ENCODE results near the gene CEP112.

CEP112 gene

GRCh38 chr17:65800655-65801054, 391.3 kb downstream of the CEP112 start:
- no peak for DNase-seq
- no peak overlapping the region for H3K27ac ChIP-seq (ENCODE audit: low read length)
- TF ChIP-seq EZH2 (optimal IDR thresholded peaks at IDR 0.05; ENCODE audit: low read depth, low read length), result no peak
- no peaks in the 10 kb centered on the region for H4K20me1 ChIP-seq (ENCODE audit: insufficient read depth, low read length)
- H3K4me1 ChIP-seq (ENCODE audit: low read length), result no peaks in the 10 kb centered on the region
- no peak overlapping the region for H3K4me2 ChIP-seq (ENCODE audit: low read depth, low read length)
- no peak overlapping the region for H3K9ac ChIP-seq (ENCODE audit: low read length)
- H3K9me3 ChIP-seq (replicated peaks; ENCODE audit: insufficient read depth, low read length), result no peaks in the 10 kb centered on the region
- no peaks in the 10 kb centered on the region for H3K79me2 ChIP-seq (ENCODE audit: low read length)
- no peaks in the 10 kb centered on the region for H3K36me3 ChIP-seq (replicated peaks; ENCODE audit: insufficient read depth, low read length)
- no peaks in the 10 kb centered on the region for H3F3A ChIP-seq (ENCODE audit: insufficient read depth, low read length)
- H3K27me3 ChIP-seq (replicated peaks; ENCODE audit: insufficient read depth, low read length), result no peaks in the 10 kb centered on the region
- no peak overlapping the region for H2AFZ ChIP-seq (ENCODE audit: low read length)
- H3K4me3 ChIP-seq (ENCODE audit: low read length), result no peak overlapping the region
- H3K9me2 ChIP-seq (replicated peaks; ENCODE audit: insufficient read depth, low read length), result no peaks in the 10 kb centered on the region

GRCh38 chr17:65799869-65800268, 392.1 kb downstream of the CEP112 start:
- Histone ChIP-seq H3K9me2 (replicated peaks; ENCODE audit: insufficient read depth, low read length) (no peaks in the 10 kb centered on the region), H4K20me1 (ENCODE audit: insufficient read depth, low read length) (no peaks in the 10 kb centered on the region), H3K9ac (ENCODE audit: low read length) (no peak overlapping the region), H3K27me3 (replicated peaks; ENCODE audit: insufficient read depth, low read length) (no peaks in the 10 kb centered on the region), H3K4me1 (ENCODE audit: low read length) (no peaks in the 10 kb centered on the region), H3K4me3 (ENCODE audit: low read length) (no peak overlapping the region), H3K79me2 (ENCODE audit: low read length) (no peaks in the 10 kb centered on the region), H3K9me3 (replicated peaks; ENCODE audit: insufficient read depth, low read length) (no peaks in the 10 kb centered on the region), H3K4me2 (ENCODE audit: low read depth, low read length) (no peak overlapping the region), H3F3A (ENCODE audit: insufficient read depth, low read length) (no peaks in the 10 kb centered on the region), H2AFZ (ENCODE audit: low read length) (no peak overlapping the region), H3K36me3 (replicated peaks; ENCODE audit: insufficient read depth, low read length) (no peaks in the 10 kb centered on the region), H3K27ac (ENCODE audit: low read length) (no peak overlapping the region)
- TF ChIP-seq EZH2phosphoT487 (IDR thresholded peaks at IDR 0.05; ENCODE audit: low read length) (no peak), EZH2 (optimal IDR thresholded peaks at IDR 0.05; ENCODE audit: low read depth, low read length) (no peak), CTCF (IDR thresholded peaks at IDR 0.05; ENCODE audit: low read length) (no peak)
- DNase-seq, result no peak

- no peak for DNase-seq
- no peak overlapping the region for H3K4me2 ChIP-seq (ENCODE audit: low read depth, low read length)
These were observed 392.5 kb downstream of the CEP112 start for GRCh38 chr17:65799454-65799853.

More at GRCh38 chr17:65799454-65799853, 392.5 kb downstream of the CEP112 start:
- TF ChIP-seq EZH2 (optimal IDR thresholded peaks at IDR 0.05; ENCODE audit: low read depth, low read length) (no peak), CTCF (IDR thresholded peaks at IDR 0.05; ENCODE audit: low read length) (no peak), EZH2phosphoT487 (IDR thresholded peaks at IDR 0.05; ENCODE audit: low read length) (no peak)
- H3F3A ChIP-seq (ENCODE audit: insufficient read depth, low read length), result no peaks in the 10 kb centered on the region
- no peak overlapping the region for H2AFZ ChIP-seq (ENCODE audit: low read length)
- H3K36me3 ChIP-seq (replicated peaks; ENCODE audit: insufficient read depth, low read length), result no peaks in the 10 kb centered on the region
- H3K9me3 ChIP-seq (replicated peaks; ENCODE audit: insufficient read depth, low read length), result no peaks in the 10 kb centered on the region
- H3K27me3 ChIP-seq (replicated peaks; ENCODE audit: insufficient read depth, low read length), result no peaks in the 10 kb centered on the region
- H3K4me3 ChIP-seq (ENCODE audit: low read length), result no peak overlapping the region
- H4K20me1 ChIP-seq (ENCODE audit: insufficient read depth, low read length), result no peaks in the 10 kb centered on the region
- H3K9me2 ChIP-seq (replicated peaks; ENCODE audit: insufficient read depth, low read length), result no peaks in the 10 kb centered on the region
- no peaks in the 10 kb centered on the region for H3K4me1 ChIP-seq (ENCODE audit: low read length)
- no peaks in the 10 kb centered on the region for H3K79me2 ChIP-seq (ENCODE audit: low read length)
- no peak overlapping the region for H3K9ac ChIP-seq (ENCODE audit: low read length)
- H3K27ac ChIP-seq (ENCODE audit: low read length), result no peak overlapping the region

Measured in MM.1S (cell line).